Occipital lobe (tissue), 2 donors: ENCODE measurements around the gene KRT2. TPM values are rescaled to one million over a fixed set of nuclear protein-coding genes. Genes with fewer than 3 reads are reported as not detected.
"Not testable (repeated sequence)": the region's sequence is repeated elsewhere in the genome, so short reads cannot be mapped to it uniquely, and the experiment has no call there.

Source experiments
- DNase-seq: peaks from one replicate; lab custom pipeline; 2025; lab: John Stamatoyannopoulos, UW
- total RNA-seq: library from RNA; depleted of rRNA; stranded (reverse); fragments of >200 nt; gene quantifications from one replicate; pipeline ENCODE4 v1.2.3, GENCODE V29; 2014

KRT2 gene
- total RNA-seq, 1 donor from 2014 or later, result not detected

DNA sequence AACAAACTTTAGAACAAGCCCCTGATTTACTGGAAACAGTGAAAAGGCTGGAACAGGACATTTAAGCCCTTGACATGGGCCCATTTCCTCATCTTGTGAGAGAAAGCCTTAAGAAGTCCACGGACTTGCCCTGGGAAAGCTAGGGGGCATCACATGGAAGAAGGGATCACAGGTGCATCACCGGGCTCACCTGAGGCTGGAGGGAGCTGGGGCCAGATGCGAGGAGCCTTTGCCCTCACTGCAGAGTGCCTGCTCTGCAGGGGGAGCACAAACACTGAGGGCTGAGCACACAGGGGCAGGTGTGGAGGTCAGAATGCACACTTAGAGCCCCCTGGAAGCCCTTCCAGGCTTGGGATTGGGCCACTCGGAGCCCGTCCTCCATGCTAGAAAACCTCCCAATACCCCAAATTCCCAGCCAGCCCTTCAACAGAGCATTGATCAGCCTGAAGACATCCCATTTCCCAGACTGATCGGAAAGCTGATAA, 33.4 kb upstream of the KRT2 start:
- DNase-seq, result no peak

DNA sequence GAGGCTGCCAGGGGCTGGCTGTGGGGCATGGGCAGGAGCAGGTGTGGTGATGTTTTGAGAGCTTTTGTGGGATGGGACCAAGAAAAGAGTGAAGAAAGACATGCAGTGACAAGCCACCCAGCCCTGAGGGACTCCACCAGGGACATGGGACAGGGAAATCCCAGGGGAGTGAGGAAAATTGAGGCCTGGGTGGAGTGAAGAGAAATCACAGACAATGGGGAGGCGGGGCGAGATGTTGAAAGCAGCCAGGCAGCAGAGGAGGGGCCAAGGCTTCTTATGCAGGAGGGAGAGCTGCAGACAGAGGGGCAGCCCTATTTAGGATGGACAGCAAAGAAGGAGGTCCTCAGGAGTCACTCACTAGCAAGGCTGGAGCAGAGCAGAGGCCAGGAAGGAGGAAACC, 32.4 kb upstream of the KRT2 start:
- no peak for DNase-seq

- DNase-seq, result no peak
Observed at GRCh38 chr12:52683575-52684300, 31.7 kb upstream of the KRT2 start.

DNA sequence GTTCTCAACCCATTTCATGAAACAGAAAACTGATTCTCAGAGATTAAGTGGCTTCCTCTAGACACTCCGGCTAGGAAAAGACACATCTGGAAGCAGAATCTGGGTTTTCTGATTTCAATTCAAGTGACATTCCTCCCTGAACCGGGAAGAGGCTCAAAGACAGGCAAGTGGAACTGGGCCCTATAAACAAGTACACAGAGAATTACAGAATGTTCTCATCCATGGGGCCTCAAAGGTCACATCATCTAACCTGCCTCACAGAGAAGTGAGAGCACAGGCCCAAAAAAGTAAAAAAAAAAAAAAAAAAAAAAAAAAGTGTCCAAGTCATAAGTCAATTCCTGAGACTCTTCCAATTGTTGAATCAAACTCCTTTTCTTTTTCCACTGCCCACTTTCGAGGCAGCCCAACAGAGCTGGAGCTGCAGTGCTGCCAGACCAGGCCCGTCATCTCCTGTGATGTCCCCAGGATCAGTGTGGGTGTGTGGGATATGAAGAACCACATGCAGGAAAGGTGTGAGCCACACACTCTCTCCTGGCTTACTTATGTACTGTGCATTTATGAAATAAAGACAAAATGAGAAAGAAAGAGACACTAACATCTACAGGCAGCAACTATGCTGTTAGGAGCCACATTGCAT, 31.0 kb upstream of the KRT2 start:
- no peak for DNase-seq

GRCh38 chr12:52682381-52682660, 30.3 kb upstream of the KRT2 start:
- no peak for DNase-seq

DNA sequence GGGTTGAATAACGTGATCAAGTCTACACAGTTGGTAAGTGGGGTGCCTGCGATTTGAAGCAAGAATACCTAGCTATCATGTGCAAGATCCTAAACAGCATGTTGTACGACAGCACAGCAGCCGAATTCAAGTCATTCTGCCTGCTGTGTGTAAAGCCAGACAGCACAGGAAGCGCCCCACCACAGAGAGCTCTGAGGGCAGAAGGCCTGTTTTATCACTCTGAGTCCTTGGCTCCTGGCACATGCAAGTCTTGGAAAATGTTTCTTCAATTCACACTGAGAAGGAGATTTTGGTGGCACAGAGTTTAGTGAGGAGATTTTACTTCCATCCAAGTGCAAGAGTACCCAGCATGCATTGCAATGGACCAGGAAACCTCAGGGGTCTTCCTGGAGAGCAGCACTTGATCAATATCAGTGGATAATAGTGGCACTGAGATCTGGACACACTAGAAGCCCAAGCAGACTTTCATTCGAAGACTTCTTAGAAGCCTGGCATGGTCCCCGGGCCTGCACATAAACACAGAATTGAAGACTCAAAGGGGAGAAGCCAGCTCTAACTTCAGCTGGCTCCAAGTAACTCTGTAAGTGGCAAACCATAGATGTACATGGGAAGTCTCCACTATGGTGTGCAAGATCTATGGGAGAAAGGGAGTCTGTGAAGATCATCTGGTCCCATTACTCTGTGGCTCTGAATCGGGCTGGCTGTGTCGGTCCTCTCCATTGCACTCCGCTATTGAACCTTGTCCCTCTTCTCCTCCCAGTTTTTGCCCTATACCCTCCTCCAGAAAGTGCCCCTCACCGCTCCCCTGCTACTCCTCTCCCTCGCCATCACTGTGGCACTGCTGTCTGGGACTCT, 29.7 kb upstream of the KRT2 start:
- DNase-seq, result no peak

DNA sequence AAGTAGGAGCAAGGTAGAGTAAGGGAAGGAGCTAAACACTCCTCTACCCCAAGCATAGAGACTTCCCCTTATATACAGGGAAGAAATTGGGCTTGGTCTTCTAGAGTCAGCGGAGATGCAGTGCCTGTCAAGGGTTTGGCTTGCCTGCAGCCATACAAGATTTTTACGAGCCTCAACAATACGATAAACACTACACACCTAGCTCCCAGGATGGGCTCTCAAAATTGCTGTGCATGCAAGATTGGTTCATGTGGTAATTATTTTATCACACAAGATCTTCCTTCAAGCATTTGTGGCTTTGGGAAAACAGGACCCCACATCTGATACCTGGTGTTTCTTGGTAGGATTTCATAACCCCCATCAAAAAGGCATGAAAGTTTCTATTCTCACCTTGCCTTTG, 28.4 kb upstream of the KRT2 start, which contains the start of gene KRT1:
KRT1 (minus strand) TSS at position 45 of the 400 bp plus-strand sequence. CDS start 59 bp downstream, outside the sequence.
- no peak for DNase-seq

DNA sequence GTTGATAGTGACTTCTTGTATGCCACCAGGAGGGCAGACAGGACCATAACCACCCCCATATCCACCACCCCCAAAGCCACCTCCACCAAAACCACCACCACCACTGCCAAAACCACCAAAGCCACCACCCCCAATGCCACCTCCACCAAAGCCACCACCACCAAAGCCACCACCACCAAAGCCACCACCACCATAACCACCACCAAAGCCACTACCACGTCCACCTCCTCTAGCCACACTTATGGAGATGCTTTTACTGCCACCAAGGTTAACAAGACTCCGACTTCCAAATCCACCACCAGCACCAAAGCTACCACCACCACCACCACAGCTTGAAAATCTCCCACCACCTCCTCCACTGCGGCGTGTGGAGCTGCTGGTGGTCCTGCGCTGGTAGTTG, 27.9 kb upstream of the KRT2 start:
- DNase-seq, result no peak

GRCh38 chr12:52677671-52678070, 25.7 kb upstream of the KRT2 start:
- no peak for DNase-seq

DNA sequence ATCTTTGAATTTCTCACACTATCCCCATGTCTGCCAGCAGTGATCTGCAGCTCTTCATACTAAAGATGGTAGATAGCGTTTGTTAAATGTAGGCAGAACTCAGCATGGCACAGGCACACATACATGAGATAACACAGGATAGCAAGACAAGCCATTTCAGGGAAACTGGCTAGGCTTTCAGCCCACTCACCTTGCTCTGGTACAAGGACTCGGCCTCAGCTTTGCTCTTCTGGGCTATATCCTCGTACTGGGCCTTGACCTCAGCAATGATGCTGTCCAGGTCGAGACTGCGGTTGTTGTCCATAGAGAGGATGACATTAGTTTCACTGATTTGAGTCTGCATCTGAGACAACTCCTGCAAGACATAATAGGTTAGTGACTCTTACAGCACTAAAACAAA, 25.1 kb upstream of the KRT2 start:
- DNase-seq, result no peak

DNA sequence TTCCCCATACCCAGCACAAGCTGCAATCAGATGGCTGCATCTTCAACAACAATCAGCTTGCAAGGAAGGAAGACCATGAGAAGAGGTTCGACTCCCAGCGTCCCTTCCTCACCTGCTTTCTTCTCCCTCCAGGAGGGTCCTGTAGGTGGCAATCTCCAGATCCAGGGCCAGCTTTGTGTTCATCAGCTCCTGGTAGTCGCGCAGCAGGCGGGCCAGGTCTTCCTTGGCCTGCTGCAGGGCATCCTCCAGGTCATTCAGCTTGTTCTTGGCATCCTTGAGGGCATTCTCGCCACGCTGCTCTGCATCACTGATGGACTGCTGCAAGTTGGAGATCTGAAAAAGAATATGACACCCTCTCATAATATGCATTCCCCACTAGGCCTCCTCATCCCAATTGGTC, 24.2 kb upstream of the KRT2 start:
- no peak for DNase-seq

- DNase-seq, result no peak
Observed at GRCh38 chr12:52675301-52675701, 23.3 kb upstream of the KRT2 start.

DNA sequence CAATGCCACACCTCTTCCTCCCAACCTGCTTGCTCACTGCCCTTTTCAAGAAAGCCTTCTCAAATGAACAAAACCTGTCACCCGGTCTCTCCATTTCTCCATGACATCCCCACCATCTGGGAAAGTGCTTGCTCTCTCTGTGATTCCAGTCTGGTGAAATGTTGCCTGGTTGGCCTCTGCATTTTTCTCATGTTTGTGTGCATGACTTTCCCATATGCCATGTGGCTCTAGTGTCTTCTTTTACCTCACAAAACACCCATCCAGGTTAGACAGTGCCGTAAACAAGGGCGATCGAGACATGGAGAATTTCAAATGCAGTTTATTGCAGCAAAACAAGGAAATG, 22.4 kb upstream of the KRT2 start:
- no peak for DNase-seq

GRCh38 chr12:52673713-52674432, 21.9 kb upstream of the KRT2 start:
- DNase-seq, result no peak

DNA sequence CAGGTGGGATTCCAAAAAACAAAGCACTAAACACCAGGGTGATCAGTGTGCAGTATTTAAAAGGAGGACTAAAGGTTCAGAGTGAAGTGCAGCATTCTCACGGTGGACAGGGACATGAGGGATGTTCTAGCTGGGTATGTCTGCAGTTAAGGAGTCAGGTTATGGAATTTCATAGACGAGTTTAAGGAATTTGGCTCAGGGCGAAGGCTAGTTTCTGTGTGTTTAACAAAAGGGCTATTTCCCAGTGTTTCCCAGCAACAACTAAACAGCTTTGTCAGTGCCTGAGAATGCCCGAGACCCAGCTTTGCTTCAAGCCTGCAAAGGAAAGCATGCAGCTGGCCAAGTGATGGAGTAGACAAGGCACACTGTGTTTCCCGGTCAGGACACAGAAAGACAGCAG, 21.2 kb upstream of the KRT2 start:
- no peak for DNase-seq

- DNase-seq, result no peak
Observed at GRCh38 chr12:52672321-52672933, 20.4 kb upstream of the KRT2 start.

DNA sequence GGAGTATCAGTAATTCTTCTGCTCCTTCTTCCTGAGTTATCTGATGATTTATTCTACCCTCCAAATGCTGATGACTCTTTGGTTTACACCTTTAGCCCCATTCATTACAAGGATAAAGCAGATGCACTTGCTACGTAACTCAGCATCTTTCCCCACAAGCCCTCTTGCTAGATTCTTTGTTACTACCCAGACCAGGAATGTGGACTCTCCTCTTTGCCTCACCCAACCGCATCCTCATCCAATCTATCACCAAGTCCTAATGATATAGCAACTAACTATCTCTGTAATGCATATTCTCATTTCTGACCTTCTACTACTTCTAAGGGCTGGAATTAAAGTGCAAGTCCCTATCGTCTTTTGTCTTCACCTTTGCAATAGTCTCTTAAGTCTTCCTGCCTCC, 18.9 kb upstream of the KRT2 start:
- no peak for DNase-seq

- DNase-seq, result no peak
Observed at GRCh38 chr12:52670506-52670905, 18.5 kb upstream of the KRT2 start.

DNA sequence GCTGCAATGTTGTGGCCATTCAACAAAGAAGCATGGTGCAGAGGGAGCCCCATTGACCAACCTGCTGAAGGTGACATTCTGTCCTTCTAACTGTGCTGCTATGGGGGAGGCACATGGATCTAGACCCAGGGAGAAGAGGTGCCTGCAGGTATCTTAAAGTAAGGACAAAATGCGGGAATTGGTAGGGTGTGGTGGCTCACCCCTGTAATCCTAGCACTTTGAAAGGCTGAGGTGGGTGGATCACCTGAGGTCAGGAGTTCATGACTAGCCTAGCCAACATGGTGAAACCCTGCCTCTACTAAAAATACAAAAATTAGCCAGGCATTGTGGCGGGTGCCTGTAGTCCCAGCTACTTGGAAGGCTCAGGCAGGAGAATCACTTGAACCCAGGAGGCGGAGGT, 17.9 kb upstream of the KRT2 start:
- not testable (repeated sequence) for DNase-seq

- DNase-seq, result no peak
Observed at GRCh38 chr12:52669426-52669825, 17.4 kb upstream of the KRT2 start.

GRCh38 chr12:52667931-52668330, 15.9 kb upstream of the KRT2 start:
- DNase-seq, result no peak
